GM23338 (cell line): ENCODE data around the gene DIAPH3. TPM values are rescaled to one million over a fixed set of nuclear protein-coding genes. Genes with fewer than 3 reads are reported as not detected.

Source experiments
- ATAC-seq: fragments of 200-7000 bp; cut with Tn5 transposase; 3 replicates; pipeline ENCODE4 v1.9.1; 2020
- DNase-seq: peaks from one replicate; pipeline ENCODE4 v3.0.0-alpha.2; 2015; ENCODE audit warnings: low spot score
- H2AFZ ChIP-seq: fragments of 200-600 bp; sonication (generic); 2 replicates; pipeline ENCODE4 v1.8.0; 2016; ENCODE audit warnings: antibody characterized with exemption, mild to moderate bottlenecking, moderate library complexity
- H3F3A ChIP-seq: fragments of 200-600 bp; sonication (generic); replicated peaks from 2 replicates; pipeline ENCODE4 v1.8.0; 2017; ENCODE audit warnings: antibody characterized with exemption, mixed run types, low read depth
- H3K27ac ChIP-seq: fragments of 200-600 bp; sonication (generic); 2 replicates; pipeline ENCODE4 v1.6.1; 2016; ENCODE audit warnings: low read depth
- H3K27me3 ChIP-seq: fragments of 200-600 bp; sonication (generic); 2 replicates; pipeline ENCODE4 v1.8.0; 2016; ENCODE audit warnings: mild to moderate bottlenecking, mixed run types, moderate library complexity; ENCODE audit not compliant: insufficient read depth
- H3K36me3 ChIP-seq: fragments of 200-600 bp; sonication (generic); 2 replicates; pipeline ENCODE4 v1.8.0; 2016; ENCODE audit warnings: mild to moderate bottlenecking; ENCODE audit not compliant: insufficient read depth
- H3K4me1 ChIP-seq: fragments of 200-600 bp; sonication (generic); 2 replicates; pipeline ENCODE4 v1.8.0; 2016; ENCODE audit warnings: mild to moderate bottlenecking, moderate library complexity; ENCODE audit not compliant: insufficient read depth
- H3K4me2 ChIP-seq: fragments of 200-600 bp; sonication (generic); 2 replicates; pipeline ENCODE4 v1.7.1; 2017; ENCODE audit warnings: mixed run types
- H3K4me3 ChIP-seq: fragments of 200-600 bp; sonication (generic); 2 replicates; pipeline ENCODE4 v1.6.1; 2016; ENCODE audit warnings: mixed run types
- H3K79me2 ChIP-seq: fragments of 200-600 bp; sonication (generic); replicated peaks from 2 replicates; pipeline ENCODE4 v1.8.0; 2017; ENCODE audit warnings: mild to moderate bottlenecking; ENCODE audit not compliant: insufficient read depth
- H3K9me2 ChIP-seq: fragments of 200-600 bp; sonication (generic); 2 replicates; pipeline ENCODE4 v1.8.0; 2017; ENCODE audit not compliant: insufficient read depth
- H4K20me1 ChIP-seq: fragments of 200-600 bp; sonication (generic); replicated peaks from 2 replicates; pipeline ENCODE4 v1.8.0; 2017; ENCODE audit warnings: mild to moderate bottlenecking; ENCODE audit not compliant: insufficient read depth
- H3K27ac Mint-ChIP-seq: 2 replicates; pipeline ENCODE4 v1.8.0; 2020; ENCODE audit warnings: inconsistent platforms, mild to moderate bottlenecking, moderate library complexity, mixed read lengths
- H3K27me3 Mint-ChIP-seq: 3 replicates; pipeline ENCODE4 v1.8.0; 2022; ENCODE audit warnings: low read depth, mild to moderate bottlenecking, moderate library complexity, mixed read lengths, inconsistent platforms; ENCODE audit not compliant: insufficient read depth, poor library complexity
- H3K36me3 Mint-ChIP-seq: 3 replicates; pipeline ENCODE4 v1.8.0; 2021; ENCODE audit warnings: low read depth, mild to moderate bottlenecking, inconsistent platforms, moderate library complexity, mixed read lengths
- H3K4me1 Mint-ChIP-seq: 3 replicates; pipeline ENCODE4 v1.8.0; 2020; ENCODE audit warnings: mild to moderate bottlenecking, inconsistent platforms, mixed read lengths
- H3K4me3 Mint-ChIP-seq: 3 replicates; pipeline ENCODE4 v1.8.0; 2021; ENCODE audit warnings: moderate library complexity, mild to moderate bottlenecking, inconsistent platforms, mixed read lengths
- H3K9me3 Mint-ChIP-seq: 3 replicates; pipeline ENCODE4 v1.8.0; 2020; ENCODE audit warnings: moderate library complexity, mild to moderate bottlenecking, inconsistent platforms, mixed read lengths
- CREB1 ChIP-seq: fragments of 250-450 bp; sonication (Bioruptor Pico); IDR thresholded peaks from 2 replicates; pipeline ENCODE4 v1.5.0; 2020; ENCODE audit warnings: low read depth, mild to moderate bottlenecking, moderate library complexity
- CTCF ChIP-seq, 2 experiments: fragments of 200-600 bp in 1 of 2; sonication (generic) in 1 of 2; conservative IDR thresholded peaks; 2 replicates each; pipeline versions ENCODE4 v1.5.1 to v1.6.1; 2016 to 2017; ENCODE audit warnings: antibody characterized with exemption in 2 of 2, low read depth in 2 of 2, mild to moderate bottlenecking in 2 of 2, moderate library complexity in 1 of 2
- EZH2 ChIP-seq: fragments of 200-600 bp; sonication (generic); IDR thresholded peaks from one replicate; pipeline ENCODE4 v1.8.0; 2017; ENCODE audit warnings: antibody characterized with exemption, mild to moderate bottlenecking, low read depth; ENCODE audit not compliant: unreplicated experiment
- EZH2phosphoT487 ChIP-seq: fragments of 200-600 bp; sonication (generic); IDR thresholded peaks from one replicate; pipeline ENCODE4 v1.8.1; 2018; ENCODE audit warnings: antibody characterized with exemption; ENCODE audit not compliant: unreplicated experiment
- JUNB ChIP-seq: IDR thresholded peaks from one replicate; pipeline ENCODE4 v1.6.1; 2016; ENCODE audit warnings: antibody characterized with exemption; ENCODE audit not compliant: unreplicated experiment
- NANOG ChIP-seq: IDR thresholded peaks from 2 replicates; pipeline ENCODE4 v1.6.1; 2016; ENCODE audit warnings: antibody characterized with exemption, borderline replicate concordance
- POLR2AphosphoS5 ChIP-seq: IDR thresholded peaks from 2 replicates; pipeline ENCODE4 v1.6.1; 2016; ENCODE audit warnings: antibody characterized with exemption, low read depth
- STAT1 ChIP-seq: IDR thresholded peaks from one replicate; pipeline ENCODE4 v1.6.1; 2016; ENCODE audit warnings: antibody characterized with exemption; ENCODE audit not compliant: unreplicated experiment
- ZNF114 ChIP-seq: fragments of 250-450 bp; sonication (Bioruptor Pico); IDR thresholded peaks from 2 replicates; pipeline ENCODE4 v1.5.0; 2020; ENCODE audit warnings: mild to moderate bottlenecking, moderate library complexity
- ZNF331 ChIP-seq: fragments of 250-450 bp; sonication (Bioruptor Pico); IDR thresholded peaks from 2 replicates; pipeline ENCODE4 v1.5.0; 2020; ENCODE audit warnings: low read depth, mild to moderate bottlenecking, moderate library complexity
- ZNF462 ChIP-seq: fragments of 250-450 bp; sonication (Bioruptor Pico); IDR thresholded peaks from 2 replicates; pipeline ENCODE4 v1.5.0; 2020; ENCODE audit warnings: mild to moderate bottlenecking, moderate library complexity
- polyA plus RNA-seq: library from polyadenylated mRNA; unstranded; fragments of >200 nt; fragmentation: Nextera tagmentation; extraction: Ambion mirVana; gene quantifications from 2 replicates; pipeline ENCODE4 v1.2.1, GENCODE V29; 2016
- total RNA-seq: library from RNA; depleted of rRNA; stranded (reverse); fragments of >200 nt; shearing (Covaris generic); gene quantifications from 2 replicates; pipeline ENCODE4 v1.2.3, GENCODE V29; 2014
- TF ChIP-seq, protein P1 (sequence below): IDR thresholded peaks from 2 replicates; pipeline ENCODE4 v1.6.1; 2016; ENCODE audit warnings: antibody characterized with exemption
- TF ChIP-seq, protein P2 (sequence below): IDR thresholded peaks from one replicate; pipeline ENCODE4 v1.6.1; 2018; ENCODE audit warnings: antibody characterized with exemption; ENCODE audit not compliant: unreplicated experiment

DIAPH3 gene
- total and polyA plus RNA-seq, 2 experiments from 2014 or later: 23.4 to 30.2 TPM

- H3K27ac ChIP-seq: no peak overlapping the region
- no peak overlapping the region for H3K4me3 ChIP-seq
- Mint-ChIP-seq H3K27ac (no peak overlapping the region), H3K36me3 (peaks cover 2% of the 10 kb centered on the region; the same call in 1 of the 3 replicates), H3K4me1 (peaks cover 14% of the 10 kb centered on the region), H3K9me3 (no peaks in the 10 kb centered on the region), H3K27me3 (peaks cover 2% of the 10 kb centered on the region), H3K4me3 (no peak overlapping the region)
- no peak overlapping the region for H3K4me2 ChIP-seq
- no peaks in the 10 kb centered on the region for H3K79me2 ChIP-seq
- peaks cover 3% of the 10 kb centered on the region; the same call in 1 of the 2 replicates for H3K9me2 ChIP-seq
- no peaks in the 10 kb centered on the region for H3K36me3 ChIP-seq
- H3K27me3 ChIP-seq: no peaks in the 10 kb centered on the region
- no peaks in the 10 kb centered on the region for H4K20me1 ChIP-seq
- TF ChIP-seq EZH2phosphoT487 (no peak), EZH2 (no peak), STAT1 (no peak), ZNF331 (CRISPR knock-in tag) (no peak), NANOG (no peak), ZNF462 (CRISPR knock-in tag) (no peak), ZNF114 (no peak), CREB1 (CRISPR knock-in tag) (no peak), CTCF (conservative IDR thresholded peaks at IDR 0.05; ENCODE audit: low read depth in 2 of 2) (no peak), POLR2AphosphoS5 (no peak), JUNB (no peak)
- TF ChIP-seq, protein P1, sequence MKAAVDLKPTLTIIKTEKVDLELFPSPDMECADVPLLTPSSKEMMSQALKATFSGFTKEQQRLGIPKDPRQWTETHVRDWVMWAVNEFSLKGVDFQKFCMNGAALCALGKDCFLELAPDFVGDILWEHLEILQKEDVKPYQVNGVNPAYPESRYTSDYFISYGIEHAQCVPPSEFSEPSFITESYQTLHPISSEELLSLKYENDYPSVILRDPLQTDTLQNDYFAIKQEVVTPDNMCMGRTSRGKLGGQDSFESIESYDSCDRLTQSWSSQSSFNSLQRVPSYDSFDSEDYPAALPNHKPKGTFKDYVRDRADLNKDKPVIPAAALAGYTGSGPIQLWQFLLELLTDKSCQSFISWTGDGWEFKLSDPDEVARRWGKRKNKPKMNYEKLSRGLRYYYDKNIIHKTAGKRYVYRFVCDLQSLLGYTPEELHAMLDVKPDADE: no peak
- TF ChIP-seq, protein P2, sequence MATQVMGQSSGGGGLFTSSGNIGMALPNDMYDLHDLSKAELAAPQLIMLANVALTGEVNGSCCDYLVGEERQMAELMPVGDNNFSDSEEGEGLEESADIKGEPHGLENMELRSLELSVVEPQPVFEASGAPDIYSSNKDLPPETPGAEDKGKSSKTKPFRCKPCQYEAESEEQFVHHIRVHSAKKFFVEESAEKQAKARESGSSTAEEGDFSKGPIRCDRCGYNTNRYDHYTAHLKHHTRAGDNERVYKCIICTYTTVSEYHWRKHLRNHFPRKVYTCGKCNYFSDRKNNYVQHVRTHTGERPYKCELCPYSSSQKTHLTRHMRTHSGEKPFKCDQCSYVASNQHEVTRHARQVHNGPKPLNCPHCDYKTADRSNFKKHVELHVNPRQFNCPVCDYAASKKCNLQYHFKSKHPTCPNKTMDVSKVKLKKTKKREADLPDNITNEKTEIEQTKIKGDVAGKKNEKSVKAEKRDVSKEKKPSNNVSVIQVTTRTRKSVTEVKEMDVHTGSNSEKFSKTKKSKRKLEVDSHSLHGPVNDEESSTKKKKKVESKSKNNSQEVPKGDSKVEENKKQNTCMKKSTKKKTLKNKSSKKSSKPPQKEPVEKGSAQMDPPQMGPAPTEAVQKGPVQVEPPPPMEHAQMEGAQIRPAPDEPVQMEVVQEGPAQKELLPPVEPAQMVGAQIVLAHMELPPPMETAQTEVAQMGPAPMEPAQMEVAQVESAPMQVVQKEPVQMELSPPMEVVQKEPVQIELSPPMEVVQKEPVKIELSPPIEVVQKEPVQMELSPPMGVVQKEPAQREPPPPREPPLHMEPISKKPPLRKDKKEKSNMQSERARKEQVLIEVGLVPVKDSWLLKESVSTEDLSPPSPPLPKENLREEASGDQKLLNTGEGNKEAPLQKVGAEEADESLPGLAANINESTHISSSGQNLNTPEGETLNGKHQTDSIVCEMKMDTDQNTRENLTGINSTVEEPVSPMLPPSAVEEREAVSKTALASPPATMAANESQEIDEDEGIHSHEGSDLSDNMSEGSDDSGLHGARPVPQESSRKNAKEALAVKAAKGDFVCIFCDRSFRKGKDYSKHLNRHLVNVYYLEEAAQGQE: no peak
- no peak overlapping the region for H2AFZ ChIP-seq
- ATAC-seq (no peak), DNase-seq (no peak)
- no peaks in the 10 kb centered on the region for H3F3A ChIP-seq
- peaks cover 18% of the 10 kb centered on the region for H3K4me1 ChIP-seq
Measured at GRCh38 chr13:59738921-59739320, 424.8 kb downstream of the DIAPH3 start.
